CD4-positive, alpha-beta T cell (primary cell): ENCODE results near the gene ZBTB39. TPM values are rescaled to one million over a fixed set of nuclear protein-coding genes. Genes with fewer than 3 reads are reported as not detected.

Source experiments
- ATAC-seq: fragments of 200-7000 bp; cut with Tn5 transposase; one replicate; pipeline ENCODE4 v1.10.0; 2022; ENCODE audit warnings: mild to moderate bottlenecking; ENCODE audit not compliant: poor library complexity
- CTCF ChIA-PET: fragments of 350-600 bp; sonication (Branson Sonifier 250); formaldehyde crosslinking; loops from one replicate; lab custom pipeline; 2021; ENCODE audit warnings: antibody characterized with exemption, inconsistent platforms; lab: Charles Lee
- POLR2A ChIA-PET: fragments of 350-600 bp; sonication (Branson Sonifier 250); formaldehyde crosslinking; loops from one replicate; lab custom pipeline; 2021; ENCODE audit warnings: antibody characterized with exemption, inconsistent platforms; lab: Charles Lee
- DNase-seq, 14 experiments: peaks; one replicate each; pipeline ENCODE4 v3.0.0-alpha.2; 2013 to 2020; ENCODE audit warnings: mixed read lengths in 2 of 14
- H3K27ac ChIP-seq, 2 donors: one replicate each; pipeline versions ENCODE4 v1.5.1 to v1.7.0; 2013; ENCODE audit warnings: low read length in 2 of 2, low read depth in 1 of 2, mild to moderate bottlenecking in 1 of 2
- H3K27me3 ChIP-seq, 2 experiments: 1 replicate in 1 of 2; 2 replicates in 1 of 2; pipeline versions ENCODE4 v1.6.1 to v1.7.0; 2013; ENCODE audit warnings: low read length in 2 of 2, control low read depth in 1 of 2, mild to moderate bottlenecking in 1 of 2, moderate library complexity in 1 of 2; ENCODE audit not compliant: insufficient read depth in 2 of 2, control insufficient read depth in 1 of 2
- H3K36me3 ChIP-seq: one replicate; pipeline ENCODE4 v1.6.1; 2013; ENCODE audit warnings: low read length, control low read depth; ENCODE audit not compliant: insufficient read depth
- H3K4me1 ChIP-seq: one replicate; pipeline ENCODE4 v1.6.1; 2013; ENCODE audit warnings: low read length, control low read depth; ENCODE audit not compliant: insufficient read depth
- H3K4me3 ChIP-seq: one replicate; pipeline ENCODE4 v1.5.1; 2013; ENCODE audit warnings: mild to moderate bottlenecking, low read length, moderate library complexity
- H3K9me3 ChIP-seq, 2 experiments: 1 replicate in 1 of 2; 2 replicates in 1 of 2; pipeline versions ENCODE4 v1.6.1 to v1.7.0; 2013; ENCODE audit warnings: low read length in 2 of 2, mild to moderate bottlenecking in 2 of 2, control low read depth in 1 of 2, moderate library complexity in 1 of 2; ENCODE audit not compliant: control insufficient read depth in 1 of 2, insufficient read depth in 1 of 2
- H3K27ac Mint-ChIP-seq: one replicate; pipeline ENCODE4 v1.8.0; 2020; ENCODE audit warnings: mixed read lengths
- H3K27me3 Mint-ChIP-seq: one replicate; pipeline ENCODE4 v1.8.0; 2021; ENCODE audit warnings: mixed read lengths
- H3K36me3 Mint-ChIP-seq: one replicate; pipeline ENCODE4 v1.8.0; 2021; ENCODE audit warnings: low read depth, mixed read lengths
- H3K4me1 Mint-ChIP-seq: one replicate; pipeline ENCODE4 v1.8.0; 2021; ENCODE audit warnings: low read depth, mixed read lengths
- H3K4me3 Mint-ChIP-seq: one replicate; pipeline ENCODE4 v1.8.0; 2020; ENCODE audit warnings: mild to moderate bottlenecking, mixed read lengths
- H3K9me3 Mint-ChIP-seq: one replicate; pipeline ENCODE4 v1.8.0; 2020; ENCODE audit warnings: mixed read lengths
- CTCF ChIP-seq: fragments of 200-600 bp; IDR thresholded peaks from one replicate; pipeline ENCODE4 v1.8.0; 2022; ENCODE audit warnings: antibody characterized with exemption, mild to moderate bottlenecking
- intact Hi-C, 2 experiments: fragments of 100-400 bp; cut with DNase I in 1 of 2; cut with micrococcal nuclease in 1 of 2; formaldehyde crosslinking; loops; one replicate each; pipeline versions ENCODE4 v1.15.1 to v1.9.0; 2023 to 2025; cut with DNase I, micrococcal nuclease
- total RNA-seq, 174 experiments: library from RNA in 2 of 174; stranded (reverse) in 2 of 174; gene quantifications; one replicate each; pipeline ENCODE4 v1.2.3 and lab custom pipeline; 2021 to 2026

Gene ZBTB39
- total RNA-seq, 2 experiments from 2014 or later = 6.9 to 8.0 TPM

- ChIA-PET POLR2A (interaction anchor here (0.5 kb wide), 1 partner anchor 196 kb away, joined by 3 read pairs; no protein-coding TSS in a partner anchor), CTCF (interaction anchor here (1.7 to 2.0 kb wide), 2 partner anchors 9 to 13 kb away, joined by 4 to 5 read pairs; no protein-coding TSS in a partner anchor)
- no peak for ATAC-seq
- H3K4me1 ChIP-seq = peaks cover 20% of the 10 kb centered on the region
- Mint-ChIP-seq H3K4me1 (peaks cover 33% of the 10 kb centered on the region), H3K27ac (no peak overlapping the region), H3K27me3 (no peaks in the 10 kb centered on the region), H3K36me3 (no peaks in the 10 kb centered on the region), H3K9me3 (no peaks in the 10 kb centered on the region), H3K4me3 (no peak overlapping the region)
- H3K9me3 ChIP-seq = no peaks in the 10 kb centered on the region
- H3K27me3 ChIP-seq = no peaks in the 10 kb centered on the region
- TF ChIP-seq CTCF = no peak
- H3K36me3 ChIP-seq = no peaks in the 10 kb centered on the region
- H3K4me3 ChIP-seq = no peak overlapping the region
- H3K27ac ChIP-seq = no peak overlapping the region
- no peak for DNase-seq
- intact Hi-C loops = no loop called here
These were observed 39.9 kb upstream of the ZBTB39 start for GRCh38 chr12:57046086-57046791.

- Histone ChIP-seq H3K27me3 (no peaks in the 10 kb centered on the region), H3K36me3 (no peaks in the 10 kb centered on the region), H3K4me3 (no peak overlapping the region), H3K4me1 (peaks cover 20% of the 10 kb centered on the region), H3K27ac (no peak overlapping the region), H3K9me3 (no peaks in the 10 kb centered on the region)
- H3K4me1 Mint-ChIP-seq = peaks cover 33% of the 10 kb centered on the region
- no peaks in the 10 kb centered on the region for H3K9me3 Mint-ChIP-seq
- ATAC-seq (no peak), DNase-seq (no peak)
- ChIA-PET CTCF (no interaction called here), POLR2A (no interaction called here)
- intact Hi-C loops = no loop called here
- no peak for TF ChIP-seq CTCF
- H3K27ac Mint-ChIP-seq = no peak overlapping the region
- H3K36me3 Mint-ChIP-seq = no peaks in the 10 kb centered on the region
- no peaks in the 10 kb centered on the region for H3K27me3 Mint-ChIP-seq
- H3K4me3 Mint-ChIP-seq = no peak overlapping the region
These were observed 38.5 kb upstream of the ZBTB39 start for GRCh38 chr12:57044889-57045288.

- DNase-seq = no peak
- no peak for ATAC-seq
- Histone ChIP-seq H3K4me3 (no peak overlapping the region), H3K27ac (no peak overlapping the region), H3K4me1 (peaks cover 20% of the 10 kb centered on the region), H3K9me3 (no peaks in the 10 kb centered on the region), H3K36me3 (no peaks in the 10 kb centered on the region), H3K27me3 (no peaks in the 10 kb centered on the region)
- ChIA-PET POLR2A (no interaction called here), CTCF (no interaction called here)
- H3K4me1 Mint-ChIP-seq = peaks cover 36% of the 10 kb centered on the region
- H3K9me3 Mint-ChIP-seq = no peaks in the 10 kb centered on the region
- no peaks in the 10 kb centered on the region for H3K27me3 Mint-ChIP-seq
- H3K27ac Mint-ChIP-seq = no peak overlapping the region
- H3K36me3 Mint-ChIP-seq = no peaks in the 10 kb centered on the region
- no peak for TF ChIP-seq CTCF
- no peak overlapping the region for H3K4me3 Mint-ChIP-seq
- intact Hi-C loops = no loop called here
These were observed 38.1 kb upstream of the ZBTB39 start for GRCh38 chr12:57044468-57044867.
